ENCODE data around the gene MRPL51. TPM values are rescaled to one million over a fixed set of nuclear protein-coding genes. Genes with fewer than 3 reads are reported as not detected.

MRPL51 gene
- 10.4 and 15.7 TPM in 2 replicates for total RNA-seq (2011; cell fraction: chromatin; rRNA removed; ENCODE audit: low replicate concordance)
- total RNA-seq (2011; cell fraction: nucleolus; rRNA removed), result 12.9 and 13.3 TPM in 2 replicates
- total RNA-seq (2011; cell fraction: nucleoplasm; rRNA removed), result 14.3 and 21.4 TPM in 2 replicates
- 135 and 152 TPM in 2 replicates for total RNA-seq (2014; rRNA removed)
- total RNA-seq (2014; rRNA removed; fragmentation: Illumina TruSeq; extraction: Trizol), result 254 and 288 TPM in 2 replicates
- total RNA-seq (2015; rRNA removed; fragmentation: Illumina TruSeq; extraction: Trizol), result 177 and 199 TPM in 2 replicates
- 205 and 208 TPM in 2 replicates for total RNA-seq (2021)
- polyA plus RNA-seq (2011; rRNA removed), result 87.9 and 127 TPM in 2 replicates
- polyA plus RNA-seq (2011; cell fraction: cytosol; rRNA removed), result 56.4 and 93.3 TPM in 2 replicates
- polyA plus RNA-seq (2011; cell fraction: nucleus; rRNA removed), result 27.8 and 39.6 TPM in 2 replicates
- 103 and 291 TPM in 2 replicates for polyA plus RNA-seq (2012)
- 198 and 214 TPM in 2 replicates for polyA plus RNA-seq (2014; fragmentation: Illumina TruSeq; extraction: Trizol)
- polyA plus RNA-seq (2014; fragmentation: Nextera tagmentation; extraction: Ambion mirVana), result 100 to 1,000 TPM; 669 to 727 TPM
- 220 and 267 TPM in 2 replicates for polyA plus RNA-seq (2014; rRNA removed)
- polyA minus RNA-seq (2011; rRNA and poly(A)+ RNA removed), result 38.3 and 43.0 TPM in 2 replicates
- 21.7 and 23.6 TPM in 2 replicates for polyA minus RNA-seq (2011; cell fraction: cytosol; rRNA and poly(A)+ RNA removed)
- polyA minus RNA-seq (2011; cell fraction: nucleus; rRNA and poly(A)+ RNA removed), result 6.9 and 14.4 TPM in 2 replicates
- percentile 94 among the genes with signal in this experiment for Bru-seq, nascent RNA
- BruChase-seq, experiment 1, labeled RNA remaining after a 2-hour chase, result percentile 87 among the genes with signal in this experiment
- BruChase-seq, experiment 2, labeled RNA remaining after a 6-hour chase, result percentile 89 among the genes with signal in this experiment
- long read RNA-seq, experiment 1, transcript MRPL51-204 (3 exons, 343 nt), result minor isoform, 5 of 177 reads
- long read RNA-seq, experiment 1, transcript MRPL51-205 (3 exons, 814 nt), result minor isoform, 16 of 177 reads
- long read RNA-seq, experiment 1, transcript MRPL51-202 (3 exons, 601 nt), result minor isoform, 11 of 177 reads
- long read RNA-seq, experiment 1, transcript MRPL51-201 (3 exons, 1,234 nt), result major isoform, 133 of 177 reads
- long read RNA-seq, experiment 1, partial matches to known transcripts, result 0 of 177 reads
- long read RNA-seq, experiment 1, other reads (novel, unspliced or antisense), result 10 of 177 reads
- long read RNA-seq, experiment 2, transcript MRPL51-205 (3 exons, 814 nt), result minor isoform, 15 of 175 reads
- long read RNA-seq, experiment 2, transcript MRPL51-201 (3 exons, 1,234 nt), result major isoform, 139 of 175 reads
- long read RNA-seq, experiment 2, transcript MRPL51-202 (3 exons, 601 nt), result minor isoform, 6 of 175 reads
- long read RNA-seq, experiment 2, partial matches to known transcripts, result 1 of 175 reads
- long read RNA-seq, experiment 2, other reads (novel, unspliced or antisense), result 5 of 175 reads
- long read RNA-seq, experiment 3, transcript MRPL51-201 (3 exons, 1,234 nt), result major isoform, 142 of 165 reads
- long read RNA-seq, experiment 3, transcript MRPL51-205 (3 exons, 814 nt), result minor isoform, 12 of 165 reads
- long read RNA-seq, experiment 3, partial matches to known transcripts, result 0 of 165 reads
- long read RNA-seq, experiment 3, other reads (novel, unspliced or antisense), result 3 of 165 reads

- Histone ChIP-seq H3K9me3 (replicated peaks; ENCODE audit: control insufficient read depth, insufficient read depth, low read depth, low read length) (no peaks in the 10 kb centered on the region), H3K9me1 (ENCODE audit: control insufficient read depth, insufficient read depth, low read length) (no peaks in the 10 kb centered on the region), H3K27ac (ENCODE audit: extremely low read depth, low read depth, low read length) (peak within 1 kb of the TSS; percentile 86), H4K20me1 (replicated peaks; ENCODE audit: control insufficient read depth, insufficient read depth, low read length) (no peaks in the 10 kb centered on the region), H3K4me3 (peak within 1 kb of the TSS; percentile 50), H3K4me2 (ENCODE audit: insufficient read depth, low read length) (peak within 1 kb of the TSS; percentile 89), H3K4me1 (replicated peaks in 1 of 2; ENCODE audit: control insufficient read depth in 2 of 2, insufficient read depth in 2 of 2, low read length in 2 of 2) (peaks cover 0 to 15% of the 10 kb centered on the region in 2 experiments; a peak in 3 of 5 replicates), H3K9ac (ENCODE audit: insufficient read depth in 1 of 2, low read depth in 2 of 2, low read length in 2 of 2) (peak within 1 kb of the TSS; percentile 83 to 94), H2AFZ (ENCODE audit: low read depth, low read length) (peak within 1 kb of the TSS; percentile 92), H3K79me2 (ENCODE audit: control insufficient read depth, insufficient read depth, low read length) (peaks cover 44% of the 10 kb centered on the region), H3K36me3 (ENCODE audit: control insufficient read depth, insufficient read depth, low read length) (peaks cover 35% of the 10 kb centered on the region), H3K27me3 (ENCODE audit: control insufficient read depth in 2 of 2, insufficient read depth in 2 of 2, low read length in 2 of 2) (no peaks in the 10 kb centered on the region)
- ChIA-PET POLR2A (interaction anchor here (0.6 to 1.9 kb wide), 12 partner anchors 9 to 360 kb away, joined by 3 to 12 read pairs (median 4); partner anchors contain the start of genes GAPDH, TAPBPL and VAMP1), CTCF (ENCODE audit: low intra/inter-chr PET ratio) (no interaction called here)
- FAIRE-seq (peak; percentile 71), ATAC-seq (peak; percentile 93), DNase-seq (ENCODE audit: extremely low read depth in 1 of 4, low spot score in 3 of 4) (peak; percentile 86 to 95 (median 90))
- intact Hi-C loops (cut with micrococcal nuclease), result no loop called here
- in situ Hi-C loops (cut with MboI), result no loop called here
- BruUV-seq (replicated peaks), result TSS peak; percentile 93
- under 1% methylated on average over 26 of the region's 39 CpGs for WGBS (ENCODE audit: insufficient coverage, low coverage, missing lambda C conversion rate)
- TF ChIP-seq ELF4 (CRISPR knock-in tag; IDR thresholded peaks at IDR 0.05) (no peak), ZBTB7A (IDR thresholded peaks at IDR 0.05; ENCODE audit: borderline replicate concordance, control insufficient read depth, low read depth, low read length) (peak; percentile 45; the same call in 1 of the 2 replicates), CC2D1A (IDR thresholded peaks at IDR 0.05) (no peak), MAZ (CRISPR knock-in tag; conservative IDR thresholded peaks at IDR 0.05 in 1 of 2, IDR thresholded peaks at IDR 0.05 in 1 of 2) (peak in 1 of 2 experiments; percentile 70; a peak in 2 of 4 replicates), TAF9B (IDR thresholded peaks at IDR 0.05; ENCODE audit: partially characterized antibody) (peak; percentile 72), MYC (IDR thresholded peaks at IDR 0.05; ENCODE audit: low read depth, low read length) (peak; percentile 56), MYC (CRISPR knock-in tag; IDR thresholded peaks at IDR 0.05; ENCODE audit: borderline replicate concordance, low read depth) (no peak), HCFC1 (IDR thresholded peaks at IDR 0.05; ENCODE audit: low read depth, low read length) (peak; percentile 67; the same call in 1 of the 2 replicates), USF1 (CRISPR knock-in tag; IDR thresholded peaks at IDR 0.05) (peak; percentile 32; the same call in 1 of the 2 replicates), EHMT2 (IDR thresholded peaks at IDR 0.05) (peak; percentile 84; the same call in 1 of the 2 replicates), NR2C1 (IDR thresholded peaks at IDR 0.05) (0 out of 2 replicates have a peak, but pooled peaks have one; percentile 21), NR2C1 (tag; IDR thresholded peaks at IDR 0.05) (no peak), TAL1 (IDR thresholded peaks at IDR 0.05) (no peak), RB1 (IDR thresholded peaks at IDR 0.05; ENCODE audit: low read depth) (peak; percentile 46; the same call in 1 of the 2 replicates), ILF3 (IDR thresholded peaks at IDR 0.05; ENCODE audit: borderline replicate concordance) (no peak), EP300 (IDR thresholded peaks at IDR 0.05; ENCODE audit: low read length) (peak; percentile 32; the same call in 1 of the 2 replicates)
Measured at GRCh38 chr12:6492838-6493496, at the start of gene MRPL51. MRPL51 (minus strand) TSS chr12:6493262; CDS start chr12:6493136, 126 bp downstream.
